H7 (cell line): ENCODE results near the gene RASD1. TPM values are rescaled to one million over a fixed set of nuclear protein-coding genes. Genes with fewer than 3 reads are reported as not detected.
"Not testable (repeated sequence)": the region's sequence is repeated elsewhere in the genome, so short reads cannot be mapped to it uniquely, and the experiment has no call there.

Experiments used
- DNase-seq: peaks from one replicate; pipeline ENCODE4 v3.0.0; 2012
- H3K27me3 ChIP-seq: 2 replicates; pipeline ENCODE4 v1.6.0; 2011; ENCODE audit warnings: mild to moderate bottlenecking, low read length; ENCODE audit not compliant: control insufficient read depth, insufficient read depth
- H3K36me3 ChIP-seq: replicated peaks from 2 replicates; pipeline ENCODE4 v1.5.1; 2011; ENCODE audit warnings: low read length; ENCODE audit not compliant: control insufficient read depth, insufficient read depth
- H3K4me3 ChIP-seq: 2 replicates; pipeline ENCODE4 v1.5.1; 2011; ENCODE audit warnings: low read depth, mild to moderate bottlenecking, control low read depth, low read length, moderate library complexity; ENCODE audit not compliant: insufficient read depth
- total RNA-seq: library from RNA; depleted of rRNA; stranded (reverse); fragments of >200 nt; shearing (Covaris generic); gene quantifications from 2 replicates; pipeline ENCODE4 v1.2.3, GENCODE V29; 2014

The RASD1 gene
- total RNA-seq, 1 experiment from 2014 or later: 5.6 TPM

- not testable (repeated sequence) for H3K36me3 ChIP-seq, DNase-seq, H3K27me3 ChIP-seq, H3K4me3 ChIP-seq
Measured at GRCh38 chr17:17486416-17486815, 9.8 kb downstream of the RASD1 start.

- no peak overlapping the region for H3K4me3 ChIP-seq
- DNase-seq: no peak
- H3K36me3 ChIP-seq: no peaks in the 10 kb centered on the region; the same call in 1 of the 2 replicates
- H3K27me3 ChIP-seq: no peaks in the 10 kb centered on the region
Measured at GRCh38 chr17:17485420-17485819, 10.8 kb downstream of the RASD1 start.

GRCh38 chr17:17484451-17484899 is 11.7 kb downstream of the RASD1 start:
- DNase-seq: peak; percentile 42
- H3K27me3 ChIP-seq: no peaks in the 10 kb centered on the region
- H3K36me3 ChIP-seq: no peaks in the 10 kb centered on the region; the same call in 1 of the 2 replicates
- H3K4me3 ChIP-seq: no peak overlapping the region

- H3K36me3 ChIP-seq: no peaks in the 10 kb centered on the region; the same call in 1 of the 2 replicates
- H3K4me3 ChIP-seq: no peak overlapping the region
- H3K27me3 ChIP-seq: no peaks in the 10 kb centered on the region
- DNase-seq: no peak
Measured at GRCh38 chr17:17481860-17482259, 14.3 kb downstream of the RASD1 start.

- no peak for DNase-seq
- Histone ChIP-seq H3K36me3 (no peaks in the 10 kb centered on the region; the same call in 1 of the 2 replicates), H3K4me3 (no peak overlapping the region), H3K27me3 (no peaks in the 10 kb centered on the region)
Measured at GRCh38 chr17:17480593-17481148, 15.5 kb downstream of the RASD1 start.

GRCh38 chr17:17479209-17479608 is 17.0 kb downstream of the RASD1 start:
- DNase-seq: no peak

GRCh38 chr17:17476865-17477467 is 19.2 kb downstream of the RASD1 start, which contains the start of gene MED9:
Gene MED9 (plus strand): TSS chr17:17477000. CDS start chr17:17477042, 42 bp downstream.
- peaks cover 2% of the 10 kb centered on the region; the same call in 1 of the 2 replicates for H3K27me3 ChIP-seq
- peak within 1 kb of the TSS; percentile 88 for H3K4me3 ChIP-seq
- peak; percentile 99 for DNase-seq
- no peaks in the 10 kb centered on the region; the same call in 1 of the 2 replicates for H3K36me3 ChIP-seq

More at GRCh38 chr17:17479209-17479608, 17.0 kb downstream of the RASD1 start:
- Histone ChIP-seq H3K27me3 (no peaks in the 10 kb centered on the region), H3K4me3 (no peak overlapping the region), H3K36me3 (no peaks in the 10 kb centered on the region; the same call in 1 of the 2 replicates)

- H3K27me3 ChIP-seq: peaks cover 2% of the 10 kb centered on the region; the same call in 1 of the 2 replicates
- DNase-seq: no peak
- no peak overlapping the region for H3K4me3 ChIP-seq
- no peaks in the 10 kb centered on the region for H3K36me3 ChIP-seq
Measured at GRCh38 chr17:17474341-17474740, 21.9 kb downstream of the RASD1 start.

- no peak for DNase-seq
- H3K4me3 ChIP-seq: no peak overlapping the region
Measured at GRCh38 chr17:17472333-17472920, 23.8 kb downstream of the RASD1 start.

GRCh38 chr17:17469996-17470395 is 26.2 kb downstream of the RASD1 start:
- peaks cover 2% of the 10 kb centered on the region; the same call in 1 of the 2 replicates for H3K27me3 ChIP-seq
- H3K36me3 ChIP-seq: no peaks in the 10 kb centered on the region
- H3K4me3 ChIP-seq: no peak overlapping the region
- DNase-seq: no peak

More at GRCh38 chr17:17472333-17472920, 23.8 kb downstream of the RASD1 start:
- Histone ChIP-seq H3K27me3 (peaks cover 2% of the 10 kb centered on the region; the same call in 1 of the 2 replicates), H3K36me3 (no peaks in the 10 kb centered on the region)

- Histone ChIP-seq H3K27me3 (peaks cover 2% of the 10 kb centered on the region; the same call in 1 of the 2 replicates), H3K4me3 (no peak overlapping the region), H3K36me3 (no peaks in the 10 kb centered on the region)
- DNase-seq: no peak
Measured at GRCh38 chr17:17469358-17469757, 26.8 kb downstream of the RASD1 start.

- no peak for DNase-seq
- H3K27me3 ChIP-seq: peaks cover 2% of the 10 kb centered on the region; the same call in 1 of the 2 replicates
- no peak overlapping the region for H3K4me3 ChIP-seq
- no peaks in the 10 kb centered on the region for H3K36me3 ChIP-seq
Measured at GRCh38 chr17:17468217-17469010, 27.8 kb downstream of the RASD1 start.

- DNase-seq: no peak
- no peaks in the 10 kb centered on the region for H3K27me3 ChIP-seq
- no peak overlapping the region for H3K4me3 ChIP-seq
Measured at GRCh38 chr17:17467720-17468119, 28.5 kb downstream of the RASD1 start.

GRCh38 chr17:17467016-17467415 is 29.2 kb downstream of the RASD1 start:
- Histone ChIP-seq H3K27me3 (no peaks in the 10 kb centered on the region), H3K36me3 (no peaks in the 10 kb centered on the region), H3K4me3 (no peak overlapping the region)
- DNase-seq: no peak

More at GRCh38 chr17:17467720-17468119, 28.5 kb downstream of the RASD1 start:
- H3K36me3 ChIP-seq: no peaks in the 10 kb centered on the region
